Upper lobe of left lung (tissue), 6 donors: Measurements from ENCODE around the gene IL22RA1. TPM values are rescaled to one million over a fixed set of nuclear protein-coding genes. Genes with fewer than 3 reads are reported as not detected.

ENCODE experiments used
- ATAC-seq, 2 donors: fragments of 200-7000 bp; cut with Tn5 transposase; one replicate each; pipeline ENCODE4 v1.9.1; 2022; ENCODE audit warnings: mild to moderate bottlenecking in 2 of 2, moderate library complexity in 2 of 2; ENCODE audit not compliant: low FRiP score in 2 of 2
- DNase-seq, 2 donors: peaks; one replicate each; pipeline ENCODE4 v3.0.0-alpha.2; 2019 to 2020
- H3K27ac ChIP-seq, 4 donors: fragments of 200-600 bp; sonication (generic); one replicate each; pipeline ENCODE4 v1.5.1; 2016 to 2019
- H3K27me3 ChIP-seq, 4 donors: fragments of 200-600 bp; sonication (generic); one replicate each; pipeline ENCODE4 v1.5.1; 2017 to 2019
- H3K36me3 ChIP-seq, 4 donors: fragments of 200-600 bp; sonication (generic); one replicate each; pipeline ENCODE4 v1.5.1; 2016 to 2019
- H3K4me1 ChIP-seq, 4 donors: fragments of 200-600 bp; sonication (generic); one replicate each; pipeline ENCODE4 v1.5.1; 2018 to 2019
- H3K4me3 ChIP-seq, 4 donors: fragments of 200-600 bp; sonication (generic); one replicate each; pipeline ENCODE4 v1.5.1; 2017 to 2019; ENCODE audit warnings: mild to moderate bottlenecking in 2 of 4, moderate library complexity in 1 of 4
- H3K9me3 ChIP-seq, 4 donors: fragments of 200-600 bp; sonication (generic); one replicate each; pipeline ENCODE4 v1.5.1; 2018 to 2019
- CTCF ChIP-seq, 6 experiments: fragments of 450-650 bp in 4 of 6; fragments of 200-600 bp in 2 of 6; sonication (generic) in 2 of 6; IDR thresholded peaks; one replicate each; pipeline ENCODE4 v1.5.1; 2016 to 2019; ENCODE audit warnings: antibody characterized with exemption in 6 of 6
- EP300 ChIP-seq, 4 donors: sonication (generic); formaldehyde crosslinking; IDR thresholded peaks; one replicate each; pipeline ENCODE4 v1.5.1; 2017; ENCODE audit warnings: antibody characterized with exemption in 4 of 4, control low read depth in 2 of 4
- POLR2A ChIP-seq, 4 donors: fragments of 450-650 bp; IDR thresholded peaks; one replicate each; pipeline ENCODE4 v1.5.1; 2016 to 2017; ENCODE audit warnings: antibody characterized with exemption in 4 of 4, mild to moderate bottlenecking in 2 of 4
- POLR2AphosphoS5 ChIP-seq, 2 donors: sonication (generic); formaldehyde crosslinking; IDR thresholded peaks; one replicate each; pipeline ENCODE4 v1.5.1; 2017; ENCODE audit warnings: antibody characterized with exemption in 2 of 2
- WGBS, 2 donors: methylation state at CpG; one replicate each; pipeline ENCODE4 v1.1.5; 2017 to 2018; 5-methylcytosine and 5-hydroxymethylcytosine counted together
- total RNA-seq, 6 donors: library from RNA; depleted of rRNA in 4 of 6; stranded (reverse); fragments of >200 nt in 4 of 6; gene quantifications; one replicate each; pipeline versions ENCODE4 v1.1.0 to v1.2.1, GENCODE V29; 2016 to 2021
- donor health status: DM: no; HTN: no; CAD: no; lungs with moderate emphysema.
- donor health status: DM: no; HTN: yes; CAD: no; lungs with severe emphysema.

The IL22RA1 gene
- total RNA-seq, 6 donors from 2014 or later = 0.15 to 1.4 (median 0.90) TPM

DNA sequence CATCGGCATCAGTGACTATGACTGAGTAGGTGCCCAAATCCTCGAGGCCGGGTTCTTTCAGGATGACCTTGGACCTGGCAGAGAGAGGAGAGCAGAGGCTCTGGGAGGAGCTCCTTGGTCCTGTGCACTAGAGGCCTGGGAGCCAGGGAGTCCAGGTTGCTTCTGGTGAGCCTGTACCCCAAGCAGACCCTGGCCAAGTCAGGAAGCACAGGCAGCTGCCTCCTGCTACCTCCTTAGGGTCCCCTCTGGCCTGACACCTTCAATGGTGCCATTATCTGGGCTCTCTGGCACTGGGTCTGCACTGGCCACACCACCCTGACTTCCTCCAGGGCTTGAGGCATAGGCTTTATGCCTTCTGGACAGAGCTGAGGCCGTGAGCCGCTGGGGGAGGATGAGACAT lies 68.7 kb downstream of the IL22RA1 start:
- WGBS, 2 donors = 81 to 87% methylated on average over 3 to 5 of the region's 5 CpGs
- no peak for ATAC-seq
- peaks cover 0 to 7% (median 2%) of the 10 kb centered on the region in 4 donors for H3K4me1 ChIP-seq
- no peak overlapping the region for H3K4me3 ChIP-seq
- no peaks in the 10 kb centered on the region for H3K36me3 ChIP-seq
- no peak for DNase-seq
- no peaks in the 10 kb centered on the region for H3K9me3 ChIP-seq
- no peak overlapping the region for H3K27ac ChIP-seq
- TF ChIP-seq POLR2A (IDR thresholded peaks at IDR 0.05) (no peak), CTCF (IDR thresholded peaks at IDR 0.05) (no peak), EP300 (IDR thresholded peaks at IDR 0.05) (no peak)
- no peaks in the 10 kb centered on the region for H3K27me3 ChIP-seq

GRCh38 chr1:24071941-24072340 lies 71.0 kb downstream of the IL22RA1 start:
- Histone ChIP-seq H3K4me1 (peaks cover 0 to 7% (median 2%) of the 10 kb centered on the region in 4 donors), H3K27me3 (no peaks in the 10 kb centered on the region), H3K4me3 (no peak overlapping the region), H3K9me3 (no peaks in the 10 kb centered on the region), H3K36me3 (no peaks in the 10 kb centered on the region), H3K27ac (no peak overlapping the region)
- DNase-seq (no peak), ATAC-seq (no peak)
- TF ChIP-seq POLR2AphosphoS5 (IDR thresholded peaks at IDR 0.05) (no peak), CTCF (IDR thresholded peaks at IDR 0.05) (no peak), POLR2A (IDR thresholded peaks at IDR 0.05) (no peak), EP300 (IDR thresholded peaks at IDR 0.05) (no peak)
- WGBS, 2 donors = 87 to 90% methylated on average over 7 of the region's 7 CpGs

DNA sequence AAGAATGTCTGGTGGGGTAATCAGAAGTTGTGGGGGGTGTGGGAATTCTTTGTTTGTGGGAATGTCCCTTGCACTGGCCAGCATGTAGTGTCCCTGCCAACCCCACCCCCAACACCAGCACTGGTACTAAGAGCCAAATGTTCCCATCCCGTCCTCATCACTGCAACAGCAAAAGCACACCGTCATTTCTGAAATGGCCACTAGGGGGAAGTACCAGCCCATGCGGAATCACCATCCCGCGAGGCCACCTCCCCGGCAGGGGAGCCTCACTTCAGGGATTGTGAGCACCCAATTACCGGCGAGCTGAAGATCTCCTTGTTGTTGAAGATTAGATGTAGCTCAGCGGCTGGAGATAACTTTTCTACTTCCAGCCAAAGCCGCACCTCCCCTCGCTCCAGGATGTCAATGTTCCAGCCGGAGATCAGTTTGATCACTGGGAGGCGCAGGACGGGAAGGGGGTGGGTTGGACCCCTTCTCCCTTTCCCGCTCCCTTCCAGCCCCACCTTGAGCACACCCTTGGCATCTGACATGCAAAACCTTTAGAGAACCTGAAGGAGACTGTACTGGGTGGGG lies 72.0 kb downstream of the IL22RA1 start:
- ATAC-seq = peak; percentile 84 to 90
- Histone ChIP-seq H3K36me3 (no peaks in the 10 kb centered on the region), H3K27me3 (no peaks in the 10 kb centered on the region), H3K4me3 (no peak overlapping the region), H3K4me1 (peaks cover 0 to 7% (median 2%) of the 10 kb centered on the region in 4 donors), H3K27ac (no peak overlapping the region), H3K9me3 (no peaks in the 10 kb centered on the region)
- peak; percentile 41 to 79 for DNase-seq
- 15 to 23% methylated on average over 14 to 15 of the region's 15 CpGs for WGBS, 2 donors
- TF ChIP-seq CTCF (IDR thresholded peaks at IDR 0.05) (peak; percentile 77 to 91 (median 86)), EP300 (IDR thresholded peaks at IDR 0.05) (no peak)

DNA sequence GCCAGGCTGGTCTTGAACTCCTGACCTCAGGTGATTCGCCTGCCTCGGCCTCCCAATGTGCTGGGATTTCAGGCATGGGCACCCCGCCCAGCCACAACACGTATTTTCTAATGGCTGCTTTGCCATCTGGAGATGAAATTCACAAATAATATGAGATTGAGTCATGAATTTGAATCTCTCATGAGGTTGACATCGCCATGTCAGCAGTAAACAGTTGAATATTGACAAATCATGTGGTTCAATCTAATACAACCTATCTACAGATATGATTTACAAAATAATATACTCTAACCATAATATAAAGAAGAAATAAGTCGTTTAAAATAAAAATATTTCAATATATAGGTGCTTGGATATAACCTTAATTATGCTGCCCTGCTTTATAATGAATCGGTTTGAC lies 73.1 kb downstream of the IL22RA1 start:
- WGBS, 2 donors = 68 to 75% methylated on average over 7 of the region's 7 CpGs
- Histone ChIP-seq H3K36me3 (no peaks in the 10 kb centered on the region), H3K4me1 (peaks cover 0 to 7% (median 2%) of the 10 kb centered on the region in 4 donors), H3K9me3 (no peaks in the 10 kb centered on the region), H3K27me3 (no peaks in the 10 kb centered on the region), H3K4me3 (no peak overlapping the region), H3K27ac (no peak overlapping the region)
- no peak for ATAC-seq
- DNase-seq = no peak
- TF ChIP-seq POLR2AphosphoS5 (IDR thresholded peaks at IDR 0.05) (no peak), POLR2A (IDR thresholded peaks at IDR 0.05) (no peak), CTCF (IDR thresholded peaks at IDR 0.05) (no peak), EP300 (IDR thresholded peaks at IDR 0.05) (no peak)

Other genes starting within 250 kb of the IL22RA1 start
- gene CNR2, start 229.8 kb downstream of the IL22RA1 start, total RNA-seq = under 1 TPM in 4 of 6 donors, not detected in 2; 0.13 to 0.59 (median 0.24) TPM
- gene PNRC2, start 183.3 kb downstream of the IL22RA1 start, total RNA-seq = 100 to 1,000 TPM; 101 to 892 (median 139) TPM
- 100 to 1,000 TPM in 2 of 6 donors, 10 to 100 TPM in 4; 66.3 to 187 (median 88.7) TPM for gene SRSF10, start 162.8 kb downstream of the IL22RA1 start, total RNA-seq
- under 1 TPM in 3 of 6 donors, not detected in 3; 0.11 to 0.20 (median 0.15) TPM for gene MYOM3, start 31.0 kb downstream of the IL22RA1 start, total RNA-seq
- 10 to 100 TPM in 2 of 6 donors, 1 to 10 TPM in 4; 4.1 to 15.5 (median 6.8) TPM for gene IFNLR1, start 44.1 kb upstream of the IL22RA1 start, total RNA-seq
- gene GRHL3, start 176.2 kb upstream of the IL22RA1 start, total RNA-seq = under 1 TPM in 2 of 6 donors, not detected in 4; 0.09 to 0.24 TPM